HG03565 (cell line): Measurements from ENCODE around the gene TRAP1.

Experiments used
- ATAC-seq: cut with Tn5 transposase; IDR thresholded peaks from one replicate; pipeline ENCODE4 v1.9.1; 2021; ENCODE audit warnings: mild to moderate bottlenecking, moderate library complexity; ENCODE audit not compliant: unreplicated experiment

The TRAP1 gene

GRCh38 chr16:3737181-3737580 is 19.9 kb upstream of the TRAP1 start:
- no peak for ATAC-seq

- ATAC-seq: no peak
Observed at GRCh38 chr16:3736116-3736515, 18.8 kb upstream of the TRAP1 start.

GRCh38 chr16:3735541-3735940 is 18.2 kb upstream of the TRAP1 start:
- no peak for ATAC-seq

GRCh38 chr16:3734758-3735221 is 17.5 kb upstream of the TRAP1 start:
- no peak for ATAC-seq

GRCh38 chr16:3734084-3734757 is 16.9 kb upstream of the TRAP1 start:
- ATAC-seq: no peak

- ATAC-seq: no peak
Observed at GRCh38 chr16:3732171-3732570, 14.8 kb upstream of the TRAP1 start.

- ATAC-seq: no peak
Observed at GRCh38 chr16:3731126-3731935, 14.0 kb upstream of the TRAP1 start.

GRCh38 chr16:3730161-3731125 is 13.1 kb upstream of the TRAP1 start:
- no peak for ATAC-seq

- ATAC-seq: no peak
Observed at GRCh38 chr16:3729161-3730112, 12.1 kb upstream of the TRAP1 start.

GRCh38 chr16:3728424-3729160 is 11.3 kb upstream of the TRAP1 start:
- ATAC-seq: no peak

- ATAC-seq: no peak
Observed at GRCh38 chr16:3727806-3728381, 10.6 kb upstream of the TRAP1 start.

GRCh38 chr16:3726021-3726687 is 8.8 kb upstream of the TRAP1 start:
- ATAC-seq: no peak

- ATAC-seq: no peak
Observed at GRCh38 chr16:3725276-3725675, 8.0 kb upstream of the TRAP1 start.

GRCh38 chr16:3722508-3722907 is 5.2 kb upstream of the TRAP1 start:
- no peak for ATAC-seq

- ATAC-seq: no peak
Observed at GRCh38 chr16:3720418-3720817, 3.1 kb upstream of the TRAP1 start.

- no peak for ATAC-seq
Observed at GRCh38 chr16:3718628-3719027, 1.3 kb upstream of the TRAP1 start.

GRCh38 chr16:3718019-3718391 is 681 bp upstream of the TRAP1 start:
- ATAC-seq: no peak

- no peak for ATAC-seq
Observed at GRCh38 chr16:3716831-3717234, 491 bp downstream of the TRAP1 start.

- ATAC-seq: no peak
Observed at GRCh38 chr16:3715430-3715829, 1.9 kb downstream of the TRAP1 start.
